Pancreas (tissue), 10 donors: Measurements from ENCODE around the gene EMP3. TPM values are rescaled to one million over a fixed set of nuclear protein-coding genes. Genes with fewer than 3 reads are reported as not detected.
A peak's percentile ranks its signal among the peaks of the same experiment; 100 is the strongest.
"Not testable (repeated sequence)": the region's sequence is repeated elsewhere in the genome, so short reads cannot be mapped to it uniquely, and the experiment has no call there.

ENCODE experiments used
- ATAC-seq, 4 donors: fragments of 200-7000 bp; cut with Tn5 transposase; one replicate each; pipeline versions ENCODE4 v1.8.0 to v1.9.1; 2020; ENCODE audit warnings: mild to moderate bottlenecking in 4 of 4, moderate library complexity in 4 of 4
- DNase-seq, 6 donors: peaks; one replicate each; pipeline ENCODE4 v3.0.0-alpha.2; 2020
- FAIRE-seq: peaks from 2 replicates; lab custom pipeline; 2012; peaks lifted over from hg19 to GRCh38; lab: Jason Lieb, UNC
- H3K27ac ChIP-seq, 4 donors: fragments of 200-600 bp; sonication (generic); 1 replicate in 3 of 4; 2 replicates in 1 of 4; pipeline versions ENCODE4 v1.5.0 to v1.8.0; 2020
- H3K27me3 ChIP-seq, 4 donors: fragments of 200-600 bp; one replicate each; pipeline ENCODE4 v1.8.0; 2021
- H3K36me3 ChIP-seq, 3 donors: fragments of 200-600 bp; sonication (generic) in 1 of 3; one replicate each; pipeline versions ENCODE4 v1.5.0 to v1.8.0; 2020 to 2021
- H3K4me1 ChIP-seq, 3 donors: fragments of 200-600 bp; one replicate each; pipeline ENCODE4 v1.8.0; 2021
- H3K4me3 ChIP-seq, 4 donors: fragments of 200-600 bp; sonication (generic) in 2 of 4; one replicate each; pipeline versions ENCODE4 v1.5.0 to v1.8.0; 2020 to 2021
- H3K9me3 ChIP-seq, 4 donors: fragments of 200-600 bp; one replicate each; pipeline ENCODE4 v1.8.0; 2021
- WGBS, 2 donors: extraction: QIAGEN DNeasy Blood & Tissue Kit; methylation state at CpG; one replicate each; pipeline ENCODE4 v1.1.7; 2013; 5-methylcytosine and 5-hydroxymethylcytosine counted together
- intact Hi-C, 3 donors: fragments of 100-400 bp; cut with DNase I; formaldehyde crosslinking; loops; one replicate each; pipeline versions ENCODE4 v1.11.1 to v1.14.2; 2022
- polyA plus RNA-seq, 2 donors: library from polyadenylated mRNA; stranded (reverse); fragments of 200-250 nt; gene quantifications; one replicate each; pipeline ENCODE4 v1.2.3, GENCODE V29; 2013
- total RNA-seq, 6 donors: library from RNA; stranded (reverse); fragmentation: NEBNext Ultra II Directional in 4 of 6; extraction: Animal tissue kit (Norgen Biotek cat#: 25700) in 4 of 6; gene quantifications; one replicate each; pipeline versions ENCODE4 v1.2.1 to v1.2.4, GENCODE V29; 2021 to 2023
- TF ChIP-seq, protein P1 (sequence below), 4 donors: fragments of 200-600 bp; sonication (generic) in 3 of 4; IDR thresholded peaks; one replicate each; pipeline versions ENCODE4 v1.5.0 to v1.8.0; 2021; ENCODE audit warnings: antibody characterized with exemption in 4 of 4
- donor health status: healthy with polysubstance abuse.
- donor health status: DM: no; HTN: no; CAD: no; lungs with moderate emphysema.
- donor health status: DM: no; HTN: no; CAD: no.
- donor health status: control.
- donor health status: control.
- donor health status: Bipolar disorder and iron deficiency.
- donor health status: DM: yes; HTN: yes; CAD: no.
- donor health status: DM: no; HTN: no; CAD: no.
- donor health status: DM: no; HTN: no; CAD: no.
- donor health status: DM: yes; HTN: yes; CAD: no.

Gene EMP3
- total and polyA plus RNA-seq, 8 donors: 2.5 to 23.8 (median 11.0) TPM

- FAIRE-seq: no peak
- 79 to 81% methylated on average over 17 to 19 of the region's 19 CpGs for WGBS, 2 donors
- Histone ChIP-seq H3K27ac (no peak overlapping the region), H3K4me1 (no peaks in the 10 kb centered on the region), H3K36me3 (no peaks in the 10 kb centered on the region), H3K4me3 (no peak overlapping the region), H3K27me3 (no peaks in the 10 kb centered on the region), H3K9me3 (no peaks in the 10 kb centered on the region)
- ATAC-seq: no peak
- intact Hi-C loops: no loop called here
- TF ChIP-seq, protein P1, sequence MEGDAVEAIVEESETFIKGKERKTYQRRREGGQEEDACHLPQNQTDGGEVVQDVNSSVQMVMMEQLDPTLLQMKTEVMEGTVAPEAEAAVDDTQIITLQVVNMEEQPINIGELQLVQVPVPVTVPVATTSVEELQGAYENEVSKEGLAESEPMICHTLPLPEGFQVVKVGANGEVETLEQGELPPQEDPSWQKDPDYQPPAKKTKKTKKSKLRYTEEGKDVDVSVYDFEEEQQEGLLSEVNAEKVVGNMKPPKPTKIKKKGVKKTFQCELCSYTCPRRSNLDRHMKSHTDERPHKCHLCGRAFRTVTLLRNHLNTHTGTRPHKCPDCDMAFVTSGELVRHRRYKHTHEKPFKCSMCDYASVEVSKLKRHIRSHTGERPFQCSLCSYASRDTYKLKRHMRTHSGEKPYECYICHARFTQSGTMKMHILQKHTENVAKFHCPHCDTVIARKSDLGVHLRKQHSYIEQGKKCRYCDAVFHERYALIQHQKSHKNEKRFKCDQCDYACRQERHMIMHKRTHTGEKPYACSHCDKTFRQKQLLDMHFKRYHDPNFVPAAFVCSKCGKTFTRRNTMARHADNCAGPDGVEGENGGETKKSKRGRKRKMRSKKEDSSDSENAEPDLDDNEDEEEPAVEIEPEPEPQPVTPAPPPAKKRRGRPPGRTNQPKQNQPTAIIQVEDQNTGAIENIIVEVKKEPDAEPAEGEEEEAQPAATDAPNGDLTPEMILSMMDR (IDR thresholded peaks at IDR 0.05): no peak
- peak in 1 of 6 donors; percentile 50 for DNase-seq
Measured at GRCh38 chr19:48303866-48304265, 21.5 kb upstream of the EMP3 start.

GRCh38 chr19:48308631-48309586 lies 16.4 kb upstream of the EMP3 start:
- Histone ChIP-seq H3K4me3 (no peak overlapping the region), H3K27me3 (no peaks in the 10 kb centered on the region), H3K4me1 (no peaks in the 10 kb centered on the region), H3K27ac (no peak overlapping the region), H3K9me3 (no peaks in the 10 kb centered on the region), H3K36me3 (no peaks in the 10 kb centered on the region)
- DNase-seq: peak in 1 of 6 donors; percentile 38
- FAIRE-seq: no peak
- 72 to 75% methylated on average over 22 of the region's 22 CpGs for WGBS, 2 donors
- intact Hi-C loops: no loop called here
- ATAC-seq: no peak
- TF ChIP-seq, protein P1 (IDR thresholded peaks at IDR 0.05): no peak

- FAIRE-seq, H3K36me3 ChIP-seq, H3K4me3 ChIP-seq, ATAC-seq, H3K4me1 ChIP-seq, H3K27me3 ChIP-seq, H3K27ac ChIP-seq, DNase-seq, H3K9me3 ChIP-seq, intact Hi-C loops: not testable (repeated sequence)
- 70 to 86% methylated on average over 4 to 5 of the region's 5 CpGs for WGBS, 2 donors
Measured at GRCh38 chr19:48309731-48310130, 15.6 kb upstream of the EMP3 start.

GRCh38 chr19:48310227-48310626 lies 15.1 kb upstream of the EMP3 start:
- FAIRE-seq: no peak
- intact Hi-C loops: no loop called here

GRCh38 chr19:48311384-48311783 lies 14.0 kb upstream of the EMP3 start:
- Histone ChIP-seq H3K4me1 (no peaks in the 10 kb centered on the region), H3K27me3 (no peaks in the 10 kb centered on the region), H3K4me3 (no peak overlapping the region), H3K36me3 (no peaks in the 10 kb centered on the region), H3K27ac (no peak overlapping the region), H3K9me3 (no peaks in the 10 kb centered on the region)
- TF ChIP-seq, protein P1 (IDR thresholded peaks at IDR 0.05): no peak
- 81% methylated on average over 11 of the region's 11 CpGs for WGBS, 2 donors
- FAIRE-seq (no peak), DNase-seq (no peak), ATAC-seq (no peak)
- intact Hi-C loops: no loop called here

More at GRCh38 chr19:48310227-48310626, 15.1 kb upstream of the EMP3 start:
- no peak for DNase-seq
- H3K9me3 ChIP-seq: no peaks in the 10 kb centered on the region
- TF ChIP-seq, protein P1 (IDR thresholded peaks at IDR 0.05): no peak
- 41 to 55% methylated on average over 7 of the region's 7 CpGs for WGBS, 2 donors
- H3K27ac ChIP-seq: no peak overlapping the region
- H3K4me3 ChIP-seq: no peak overlapping the region
- H3K4me1 ChIP-seq: no peaks in the 10 kb centered on the region
- H3K36me3 ChIP-seq: no peaks in the 10 kb centered on the region
- no peak for ATAC-seq
- H3K27me3 ChIP-seq: no peaks in the 10 kb centered on the region
